NCI-H146 (cell line): Measurements from ENCODE around the gene KIF5C.

ENCODE experiments used
- DNase-seq: peaks from one replicate; lab custom pipeline; 2025; lab: John Stamatoyannopoulos, UW

The KIF5C gene

DNA sequence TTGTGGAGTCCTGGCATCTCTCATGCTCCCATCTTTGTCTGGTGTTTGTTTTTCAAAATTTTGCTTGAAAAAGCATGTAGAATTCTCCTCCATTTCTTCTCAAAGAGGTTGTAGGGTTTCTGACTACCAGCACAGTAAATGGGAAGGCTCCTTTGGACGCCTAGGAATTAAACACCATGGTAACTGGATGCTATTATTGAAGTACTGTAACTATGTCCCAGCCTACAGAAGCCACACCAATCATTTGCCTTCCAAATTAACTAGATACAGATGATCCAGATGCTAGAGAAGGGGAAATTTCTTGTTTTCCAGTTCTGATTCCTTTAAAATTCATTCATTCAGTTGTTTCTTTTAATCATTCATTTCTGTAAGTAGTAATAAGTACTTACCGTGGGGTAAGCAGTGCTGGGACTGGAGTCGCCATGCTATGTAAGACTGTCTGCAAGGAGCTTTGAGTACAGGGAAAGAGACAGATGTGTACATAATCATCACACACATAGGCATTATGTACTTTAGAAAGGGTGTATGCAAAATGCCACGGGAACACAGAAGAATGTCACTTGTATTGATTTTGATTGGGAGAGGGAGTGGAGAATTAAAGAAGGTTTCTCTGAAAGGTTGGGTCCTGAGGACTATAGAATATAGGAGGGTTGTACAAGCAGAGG, 49.6 kb downstream of the KIF5C start:
- no peak for DNase-seq

DNA sequence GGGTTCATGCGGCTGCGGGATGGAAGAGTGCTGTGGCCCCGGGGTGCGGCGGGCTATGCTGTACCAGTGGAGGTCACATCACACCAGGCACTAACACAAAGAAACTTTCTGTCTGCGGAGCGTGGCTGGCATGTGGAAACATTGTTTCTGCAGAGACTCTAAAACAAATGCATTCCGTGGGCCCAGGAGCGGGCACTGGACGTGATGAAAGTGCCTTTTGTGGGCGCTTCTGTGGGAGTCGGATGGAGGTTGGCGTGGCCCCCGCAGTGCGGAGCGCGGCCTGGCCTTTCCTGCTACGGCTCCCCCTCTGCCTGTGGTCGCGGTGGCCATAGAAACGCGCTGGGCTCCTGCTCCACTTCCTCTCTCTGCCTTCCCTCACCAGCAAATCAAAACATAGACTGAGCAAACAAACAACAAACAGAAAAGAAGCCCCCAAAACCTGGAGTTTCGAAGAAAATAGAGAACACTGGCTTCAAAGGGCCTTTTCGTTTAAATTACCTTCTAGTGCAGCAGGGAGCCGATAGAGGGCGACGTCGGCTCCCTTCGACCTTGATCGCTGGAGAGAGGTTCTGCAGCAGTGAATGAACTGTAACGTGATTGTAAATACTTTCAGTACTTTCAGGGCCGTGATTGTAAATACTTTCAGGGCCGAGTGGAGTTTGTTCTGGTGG, 51.4 kb downstream of the KIF5C start:
- no peak for DNase-seq

DNA sequence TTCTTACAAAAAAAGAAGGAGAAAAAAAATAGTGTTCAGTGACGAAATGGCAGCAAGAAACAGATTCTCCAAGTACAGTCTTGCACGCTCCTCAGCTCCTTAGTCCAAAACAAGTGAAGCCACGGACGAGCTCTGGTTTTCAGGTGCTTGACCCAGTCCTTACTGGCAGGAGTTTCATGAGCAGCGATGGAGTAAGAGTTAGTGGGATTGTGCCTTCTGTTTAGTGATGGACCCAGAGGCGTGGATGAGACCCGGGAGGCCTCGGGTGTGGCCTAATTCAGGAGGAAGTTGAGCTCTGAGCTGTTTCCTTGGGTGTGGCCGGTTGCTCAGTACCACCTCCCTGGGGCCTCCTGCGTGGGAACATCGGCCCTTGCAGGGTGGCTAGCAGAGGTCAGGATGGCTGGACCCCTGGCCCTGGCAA, 52.0 kb downstream of the KIF5C start:
- no peak for DNase-seq

DNA sequence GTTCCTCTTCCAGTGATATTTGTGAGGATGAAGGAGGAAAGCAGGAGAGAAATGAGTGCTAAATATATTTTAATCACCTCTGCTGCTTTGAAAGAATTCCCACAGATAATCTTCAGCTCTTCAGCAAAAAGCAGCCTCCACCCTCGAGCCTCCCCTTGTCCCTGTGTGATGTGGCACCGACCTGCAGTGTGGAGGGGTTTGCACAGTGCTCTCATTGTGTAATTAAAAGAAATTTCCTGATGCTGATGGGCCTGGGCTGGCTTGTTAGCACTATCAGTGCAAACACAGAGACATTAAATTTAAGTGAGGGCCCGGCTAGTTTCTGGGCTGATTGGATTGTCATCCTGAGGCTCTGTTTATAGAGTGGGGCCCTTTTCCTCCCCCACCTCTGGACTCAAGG, 53.4 kb downstream of the KIF5C start:
- DNase-seq = peak; percentile 74

DNA sequence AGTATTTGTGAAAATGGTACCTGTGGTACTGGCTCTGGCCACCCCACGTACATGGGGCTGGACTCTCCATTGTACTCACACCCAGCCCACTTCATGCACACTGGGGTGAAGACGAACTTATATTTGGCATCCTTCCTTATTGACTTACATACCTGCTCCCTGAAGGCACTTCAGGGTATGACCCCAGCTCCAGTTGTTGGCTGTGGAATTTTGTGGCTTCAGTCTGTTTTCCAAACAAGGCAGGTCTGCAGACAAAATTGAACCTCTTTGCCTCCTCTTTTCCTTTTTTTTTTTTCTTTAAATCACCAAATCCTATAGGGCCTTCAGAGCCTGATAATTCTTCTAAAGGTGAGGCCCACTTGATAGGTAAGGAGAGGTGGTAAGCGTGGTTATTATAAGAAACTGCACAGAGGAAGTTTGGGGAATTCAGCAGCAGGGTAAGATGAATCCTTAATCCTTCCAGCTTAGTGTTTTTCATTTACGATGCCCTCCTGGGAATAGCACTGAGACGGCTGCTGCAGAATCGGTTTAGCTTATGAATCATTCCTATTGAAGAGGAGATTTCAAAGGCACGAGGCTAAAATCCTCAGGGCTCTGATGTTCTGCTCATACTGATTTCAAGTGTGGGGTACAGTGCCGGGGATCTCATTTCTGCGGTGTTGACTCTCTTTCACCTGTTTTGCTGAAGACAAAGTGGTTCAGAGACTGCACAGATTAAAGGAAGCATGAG, 55.2 kb downstream of the KIF5C start:
- DNase-seq = no peak

DNA sequence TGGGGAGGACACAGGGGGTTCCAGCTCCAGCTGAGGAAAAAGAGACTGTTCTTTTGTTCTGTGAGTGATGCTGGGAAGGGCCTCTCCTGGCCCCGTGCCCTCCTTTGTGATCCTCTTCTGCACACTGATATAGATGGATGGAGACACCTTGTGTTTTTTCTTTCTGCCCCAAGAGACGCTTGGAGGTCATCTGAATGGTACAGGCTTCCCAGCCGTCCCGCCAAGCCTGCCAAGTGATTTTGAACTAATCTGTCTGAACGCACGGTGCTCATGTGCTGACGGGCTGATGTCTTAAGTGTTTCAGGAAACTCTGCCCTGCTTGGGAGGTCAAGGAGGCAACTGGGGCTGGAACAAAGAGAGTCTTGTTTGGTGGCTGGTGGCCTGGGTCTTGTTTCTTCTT, 57.5 kb downstream of the KIF5C start:
- DNase-seq = no peak

DNA sequence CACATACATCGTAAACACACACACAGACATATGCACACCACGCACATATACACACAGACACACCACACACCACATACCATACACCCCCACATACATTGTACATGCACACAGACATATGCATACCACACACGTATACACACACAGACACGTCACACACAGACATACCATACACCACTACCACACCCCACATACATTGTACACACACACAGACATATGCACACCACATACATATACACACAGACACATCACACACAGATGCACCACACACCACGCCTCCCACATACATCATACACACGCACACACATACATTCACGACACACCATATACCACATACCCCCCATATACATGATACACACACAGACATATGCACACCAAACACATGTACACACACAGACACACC, 58.4 kb downstream of the KIF5C start:
- no peak for DNase-seq

DNA sequence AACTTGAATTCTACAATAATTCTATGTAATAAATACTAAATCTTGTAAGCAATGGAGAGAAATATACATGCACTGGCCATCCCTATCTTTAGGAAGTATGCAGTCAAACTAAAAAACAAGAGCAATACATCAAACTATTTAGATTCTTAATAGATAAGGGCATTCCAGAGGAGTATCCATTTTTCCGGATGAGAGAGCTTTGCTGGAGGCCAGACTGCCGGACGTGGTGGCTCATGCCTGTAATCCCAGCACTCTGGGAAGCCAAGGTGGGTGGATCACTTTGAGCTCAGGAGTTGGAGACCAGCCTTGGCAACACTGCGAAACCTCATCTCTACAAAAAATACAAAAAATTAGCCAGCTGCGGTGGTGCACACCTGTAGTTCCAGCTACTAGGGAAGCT, 60.8 kb downstream of the KIF5C start:
- DNase-seq = no peak

DNA sequence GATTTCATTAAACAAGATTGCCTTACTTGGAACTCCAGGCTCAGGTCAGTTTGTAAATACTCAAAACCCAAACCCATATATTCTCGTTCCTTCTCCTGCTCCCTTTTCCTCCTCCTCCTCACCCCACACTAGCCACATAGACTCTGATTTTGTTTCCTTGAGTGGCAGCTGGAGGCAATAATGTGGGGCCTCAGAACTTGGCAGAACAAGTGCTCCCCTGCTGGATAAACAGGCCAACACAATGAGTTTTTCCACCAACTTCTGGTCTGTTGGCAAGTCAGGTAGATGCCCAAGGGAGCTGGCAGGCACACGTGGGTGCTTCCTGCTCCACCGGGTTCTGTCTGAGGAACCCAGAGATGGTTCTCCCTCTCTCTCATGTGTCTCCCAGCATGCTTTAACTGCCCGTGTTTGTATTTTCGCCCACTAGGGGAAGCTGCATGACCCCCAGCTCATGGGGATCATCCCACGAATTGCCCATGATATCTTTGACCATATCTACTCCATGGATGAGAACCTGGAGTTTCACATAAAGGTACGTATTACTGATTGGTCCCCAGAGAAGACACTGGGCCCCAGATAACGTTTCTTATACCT, 61.9 kb downstream of the KIF5C start:
- DNase-seq = no peak

DNA sequence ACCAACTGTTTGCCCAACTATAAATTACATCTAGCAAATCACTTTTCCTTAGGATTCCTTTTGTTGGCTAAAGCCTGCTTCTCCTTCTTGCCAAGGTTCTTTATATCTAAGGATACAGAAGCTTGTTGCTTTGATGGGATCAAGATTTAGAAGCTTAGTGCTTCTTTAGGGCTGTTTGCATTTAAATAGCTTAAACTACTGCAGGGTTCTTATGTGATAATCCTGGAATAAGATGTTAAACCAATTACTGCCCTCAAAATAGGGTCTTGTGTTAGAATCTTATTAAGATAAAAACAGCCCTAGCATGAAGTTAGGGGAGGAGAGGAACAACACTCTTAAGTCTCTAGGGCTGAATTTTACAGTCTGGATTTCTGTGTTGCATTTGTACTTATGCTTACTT, 64.2 kb downstream of the KIF5C start:
- no peak for DNase-seq

DNA sequence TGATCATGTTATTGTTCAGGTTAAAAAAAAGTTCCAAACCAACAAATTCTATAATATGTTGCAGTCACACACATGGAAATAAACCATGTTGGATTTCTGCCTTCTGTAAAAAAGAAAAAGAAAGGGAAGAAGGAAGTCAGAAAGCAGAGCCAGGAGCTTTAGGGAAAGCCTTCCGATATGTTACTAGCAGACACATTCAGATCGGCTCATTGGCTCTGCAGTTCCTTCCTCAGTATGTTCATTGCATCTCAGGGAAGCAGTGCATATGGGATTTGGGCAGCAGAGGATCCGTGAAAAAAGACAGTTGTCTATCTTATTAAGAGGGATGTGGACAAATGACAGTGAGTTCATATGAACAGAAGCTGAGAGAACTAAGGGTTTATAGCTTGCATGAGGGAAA, 68.1 kb downstream of the KIF5C start:
- no peak for DNase-seq

DNA sequence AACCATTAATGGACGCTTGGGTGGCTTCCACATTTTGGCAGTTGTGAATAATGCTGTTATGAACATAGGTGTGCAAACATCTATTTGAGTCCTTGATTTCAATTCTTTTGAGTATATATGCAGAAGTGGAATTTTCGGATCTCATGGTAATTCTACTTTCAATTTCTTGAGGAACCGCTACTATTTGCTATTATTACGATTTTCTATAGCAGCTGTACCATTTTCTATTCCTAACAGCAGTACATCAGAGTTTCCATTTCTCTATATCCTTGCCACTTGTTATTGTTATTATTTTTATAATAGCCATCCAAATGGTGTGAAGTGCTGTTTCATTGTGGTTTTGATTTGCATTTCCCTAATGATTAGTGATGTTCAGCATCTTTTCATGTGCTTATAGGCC, 69.5 kb downstream of the KIF5C start:
- DNase-seq = no peak

DNA sequence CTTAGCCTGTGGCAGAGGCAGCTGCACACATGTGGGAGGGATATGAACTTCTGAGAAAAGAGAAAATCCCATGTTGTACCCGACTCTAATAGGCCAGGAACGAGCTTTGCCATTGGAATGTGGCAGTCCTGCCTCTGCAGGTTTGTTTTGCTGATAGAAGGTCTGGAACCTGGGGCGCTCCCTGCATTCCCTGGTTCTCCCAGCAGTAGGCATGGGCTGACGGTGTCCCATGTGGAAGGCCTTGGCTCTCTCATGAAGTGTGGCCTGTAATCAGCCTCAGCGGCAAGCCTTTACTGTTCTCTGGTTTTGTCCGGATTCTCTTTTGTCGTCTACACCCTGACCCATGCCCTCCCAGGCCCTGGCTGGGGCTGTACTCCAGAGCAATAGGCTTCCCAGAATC, 72.3 kb downstream of the KIF5C start:
- no peak for DNase-seq

DNA sequence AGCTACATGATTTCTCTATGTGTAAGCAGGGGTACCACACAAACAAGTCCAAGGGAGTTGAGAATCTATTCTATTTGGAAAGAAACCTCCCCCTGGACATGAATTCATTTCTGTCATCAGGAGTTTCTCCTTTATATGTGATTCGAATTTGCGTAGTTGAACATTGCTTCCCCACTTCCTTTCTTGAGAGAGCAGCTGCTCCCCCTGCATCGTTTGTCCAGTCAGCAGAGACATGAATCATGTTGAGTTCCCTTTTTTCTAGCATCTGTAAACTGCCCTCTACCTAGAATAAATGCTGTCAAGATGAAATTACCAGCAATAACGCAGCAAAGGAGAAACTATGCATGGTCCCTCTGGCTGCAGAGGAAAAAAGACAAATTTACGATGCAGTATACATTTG, 73.8 kb downstream of the KIF5C start:
- no peak for DNase-seq

DNA sequence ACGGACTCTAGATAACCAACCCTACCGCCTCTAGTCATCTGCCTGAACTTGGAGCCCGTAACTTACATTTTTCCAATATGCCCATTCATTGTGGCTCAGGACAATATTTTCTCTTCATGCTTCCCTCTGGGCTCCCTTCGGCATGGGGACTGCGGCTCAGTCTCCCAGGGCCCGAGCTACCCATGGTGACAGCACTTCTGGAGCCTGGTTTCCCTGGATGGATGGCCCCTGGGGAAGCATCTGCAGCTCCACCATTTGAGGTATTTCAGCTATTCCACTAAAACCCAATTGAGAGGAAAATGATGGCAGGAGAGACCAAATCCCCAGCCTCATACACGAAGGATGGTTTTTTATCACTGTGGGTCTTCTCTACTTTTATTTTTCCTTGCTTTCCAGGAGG, 74.3 kb downstream of the KIF5C start:
- DNase-seq = no peak

DNA sequence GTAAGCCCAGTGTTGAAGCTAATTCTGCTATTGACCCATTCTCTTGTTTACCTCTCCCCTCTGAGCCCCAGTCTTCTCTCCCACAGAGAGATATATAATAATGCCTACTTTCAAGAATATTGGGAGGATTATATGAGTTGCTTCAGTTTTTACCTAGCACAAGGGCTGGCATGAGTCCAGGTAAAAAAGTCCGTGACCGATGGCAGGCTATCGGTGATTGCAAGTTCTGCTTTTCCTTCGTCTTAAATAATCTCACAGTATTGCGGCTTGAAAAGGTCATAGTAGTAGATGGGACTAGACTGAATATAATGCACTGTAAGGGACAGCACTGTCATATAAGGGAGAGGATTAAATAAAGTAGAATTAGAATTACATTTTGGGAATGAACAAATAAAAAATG, 77.6 kb downstream of the KIF5C start:
- DNase-seq = no peak

DNA sequence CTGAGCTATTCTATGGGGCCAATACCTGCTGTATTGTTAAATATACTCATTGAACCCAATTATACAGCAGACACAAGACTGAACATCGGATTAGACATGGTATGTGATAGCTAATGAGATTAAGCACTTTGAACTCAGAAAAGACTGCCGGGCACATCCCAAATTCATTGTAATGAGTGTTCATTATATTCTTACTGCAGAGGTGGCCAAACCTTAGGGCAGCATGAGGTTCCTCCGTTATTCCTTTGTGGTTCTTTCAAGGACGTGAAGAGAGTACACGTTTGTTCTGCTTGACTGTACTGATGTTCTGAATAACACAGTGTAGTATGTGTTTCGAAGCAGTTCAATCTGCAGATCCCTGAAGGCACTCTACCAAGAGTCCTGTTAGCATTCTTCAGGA, 78.4 kb downstream of the KIF5C start:
- no peak for DNase-seq

DNA sequence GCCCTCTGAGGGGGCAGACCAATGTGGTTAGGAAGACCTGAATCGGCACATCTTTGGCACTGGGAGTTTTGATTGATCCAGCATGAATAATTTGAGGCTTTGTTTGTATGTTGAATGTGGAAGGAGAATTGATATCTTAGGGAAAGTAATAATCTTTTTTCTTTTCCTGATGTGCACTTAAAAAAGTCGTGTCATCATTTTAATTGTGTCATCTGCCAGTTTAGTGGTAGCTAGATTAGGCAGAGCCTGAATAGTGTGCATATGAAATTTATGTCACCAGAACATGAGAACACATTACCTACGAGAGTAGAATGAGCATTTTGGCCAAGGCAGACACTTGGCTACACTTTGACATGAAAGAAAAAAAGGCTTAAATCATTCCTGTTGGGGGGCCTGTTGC, 79.5 kb downstream of the KIF5C start:
- no peak for DNase-seq

DNA sequence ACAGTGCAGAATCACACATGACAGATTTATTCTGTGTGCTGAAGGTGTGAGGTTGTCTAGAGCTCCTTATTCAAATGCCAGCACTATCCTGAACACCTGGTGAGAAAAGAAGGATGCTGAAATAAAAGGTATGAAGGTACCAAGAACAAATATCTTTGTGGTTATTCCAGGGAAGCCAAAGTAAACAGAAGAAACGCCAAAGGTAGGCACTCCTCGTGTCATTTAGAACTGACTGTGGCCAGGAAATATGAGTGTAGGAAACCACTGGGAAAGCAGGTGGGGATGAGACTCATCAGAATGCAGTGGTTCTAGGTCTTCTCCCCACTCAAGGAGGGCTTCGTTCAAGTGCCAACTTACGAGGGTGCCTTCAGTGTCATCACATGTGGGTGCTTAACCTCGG, 80.8 kb downstream of the KIF5C start:
- DNase-seq = no peak

DNA sequence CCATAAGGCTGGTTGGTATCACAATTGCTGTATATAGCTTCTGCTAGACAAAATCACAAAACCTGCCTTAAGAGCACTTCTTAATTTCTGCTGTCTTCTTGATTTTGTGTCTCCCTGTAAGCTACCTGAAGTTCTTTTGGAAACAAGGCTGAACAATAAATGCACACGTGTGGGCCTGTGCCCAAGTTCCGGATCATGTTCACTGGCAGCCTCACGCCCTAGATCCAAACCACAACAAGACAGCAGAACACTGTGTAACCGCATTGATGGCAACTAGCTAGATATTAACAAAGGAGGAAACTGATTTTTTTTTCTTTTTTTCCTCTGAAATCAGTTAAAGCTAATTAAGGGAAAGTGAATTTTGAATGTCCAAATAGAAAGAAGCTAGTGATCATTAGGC, 82.0 kb downstream of the KIF5C start:
- DNase-seq = no peak

DNA sequence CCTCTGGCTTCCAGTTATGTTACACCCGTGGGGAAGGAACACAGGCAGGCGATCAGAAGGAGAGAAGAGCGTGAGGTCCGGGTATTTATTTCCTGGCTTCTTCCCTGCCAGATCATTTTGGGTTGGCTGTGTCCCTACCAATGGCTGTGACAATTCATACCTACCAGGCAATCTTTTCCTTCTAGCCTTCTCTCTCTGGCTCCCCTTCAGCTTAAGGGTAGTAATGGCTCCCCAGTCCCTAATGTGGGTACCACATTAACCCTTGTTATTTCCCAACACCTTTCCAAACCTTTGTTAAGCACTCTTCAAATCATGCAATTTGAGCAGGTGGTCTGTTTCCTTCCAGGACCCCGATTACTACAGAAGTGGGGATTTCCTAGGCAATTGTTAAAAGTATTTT, 84.7 kb downstream of the KIF5C start:
- no peak for DNase-seq

DNA sequence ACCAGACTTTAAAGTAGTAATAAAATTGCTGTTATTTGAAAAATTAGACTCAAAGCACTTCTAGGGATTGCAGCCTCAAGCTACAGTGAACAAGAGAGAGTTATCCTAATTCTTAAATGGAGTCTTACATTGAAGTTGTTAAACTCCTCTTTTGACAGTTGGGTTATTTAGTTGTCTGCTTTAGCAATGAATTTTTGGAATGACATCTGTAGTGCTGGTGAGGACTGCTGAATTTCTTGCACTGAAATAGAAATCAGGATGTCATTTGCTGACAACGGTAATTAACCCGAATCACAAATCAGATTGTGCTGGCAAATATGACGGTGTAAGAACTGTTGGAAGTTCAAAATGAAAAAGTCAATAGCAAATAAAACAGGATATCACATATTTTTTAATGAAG, 85.5 kb downstream of the KIF5C start:
- no peak for DNase-seq

DNA sequence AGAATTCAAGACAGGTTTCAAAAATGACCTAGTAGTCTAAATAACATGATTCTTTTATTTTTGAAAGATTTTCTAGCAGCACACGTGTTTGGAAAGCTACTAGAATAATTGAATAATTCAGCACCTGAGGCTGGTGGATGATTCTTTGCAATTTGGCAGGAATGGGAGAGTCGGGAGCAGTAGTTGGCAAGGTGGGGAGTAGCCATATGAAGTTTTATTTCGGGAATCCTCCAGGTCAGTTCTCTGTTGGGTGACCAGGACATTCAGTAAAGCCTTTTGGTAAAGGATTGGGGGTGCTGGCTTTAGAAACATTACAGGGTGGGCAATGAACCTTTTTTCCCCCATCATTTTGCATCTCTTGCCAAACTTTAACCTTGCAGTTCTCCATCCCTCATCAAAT, 88.4 kb downstream of the KIF5C start:
- no peak for DNase-seq
